NCI-H2107 treated with DMSO at 0.1 percent for 48 hours (cell line): ENCODE data around the gene RNASE1.

Experiments
- DNase-seq: peaks from one replicate; lab custom pipeline; 2025; ENCODE audit not compliant: unreplicated experiment; lab: John Stamatoyannopoulos, UW

Gene RNASE1

DNA sequence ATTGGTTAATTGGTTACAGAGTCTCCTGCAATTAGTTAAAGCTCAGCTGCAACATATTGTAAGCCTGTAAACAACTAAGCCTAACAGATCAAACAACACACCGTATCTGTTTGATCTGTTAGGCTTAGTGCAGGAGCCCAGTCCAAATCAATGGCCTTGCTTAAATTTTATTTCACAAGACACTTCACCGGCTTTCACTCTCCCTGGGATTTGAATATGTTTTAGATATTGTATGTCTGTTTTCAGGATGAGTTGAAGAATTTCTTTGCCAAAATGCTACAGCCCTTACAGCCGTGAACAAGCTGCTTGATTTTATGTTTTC is 5.5 kb upstream of the RNASE1 start:
- DNase-seq, result no peak

- no peak for DNase-seq
Observed at GRCh38 chr14:20807304-20808161, 4.9 kb upstream of the RNASE1 start.

DNA sequence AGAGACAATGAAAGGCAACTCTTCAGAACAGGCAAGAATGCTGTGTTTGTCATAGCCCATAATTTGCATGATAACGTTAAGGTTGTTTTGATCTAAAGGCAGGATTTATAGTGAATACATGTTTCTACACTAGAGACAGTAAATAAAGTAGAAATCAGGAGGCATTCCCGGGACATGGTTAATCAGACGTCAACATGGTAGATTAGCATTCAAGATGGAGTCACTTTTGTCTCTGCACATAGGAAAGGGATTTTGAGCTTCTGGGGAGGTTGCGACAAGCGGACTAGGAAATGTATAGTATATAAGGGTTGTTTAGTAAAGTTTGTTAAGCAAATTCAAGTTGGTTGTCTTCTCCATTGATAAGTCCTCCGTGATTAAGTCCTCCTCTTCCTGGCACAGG is 2.8 kb upstream of the RNASE1 start:
- no peak for DNase-seq

- no peak for DNase-seq
Observed at GRCh38 chr14:20803223-20803622, 579 bp upstream of the RNASE1 start.

GRCh38 chr14:20801726-20802125 is 918 bp downstream of the RNASE1 start:
- no peak for DNase-seq

DNA sequence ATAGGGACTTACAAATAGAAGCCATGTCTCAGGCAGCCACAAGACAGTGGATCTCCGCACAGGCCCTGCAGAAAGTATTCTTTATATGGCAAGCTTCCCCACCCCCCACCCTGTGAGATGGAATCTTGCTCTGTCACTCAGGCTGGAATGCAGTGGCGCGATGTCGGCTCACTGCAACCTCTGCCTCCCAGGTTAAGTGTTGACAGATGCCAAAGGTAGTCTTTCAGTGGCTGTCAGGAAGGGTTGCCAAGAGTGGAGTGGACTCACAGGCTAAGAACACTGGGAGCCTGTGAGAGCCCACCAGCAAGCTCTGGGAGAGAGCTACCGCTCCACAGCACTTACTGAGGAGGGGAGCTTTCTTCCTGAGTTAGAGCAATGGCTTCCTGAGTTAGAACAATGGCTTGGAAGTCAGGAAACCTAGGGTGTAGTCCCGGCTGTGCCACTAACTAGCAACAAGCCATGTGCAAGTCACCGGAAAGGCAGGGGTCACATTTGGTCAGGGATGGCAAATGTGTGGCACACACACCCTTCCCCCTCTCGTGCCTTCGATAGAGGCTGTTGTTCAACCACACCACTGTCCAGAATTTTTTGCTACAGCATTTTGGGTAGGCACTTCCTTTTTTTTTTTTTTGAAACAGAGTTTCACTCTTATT is 2.6 kb downstream of the RNASE1 start:
- no peak for DNase-seq

DNA sequence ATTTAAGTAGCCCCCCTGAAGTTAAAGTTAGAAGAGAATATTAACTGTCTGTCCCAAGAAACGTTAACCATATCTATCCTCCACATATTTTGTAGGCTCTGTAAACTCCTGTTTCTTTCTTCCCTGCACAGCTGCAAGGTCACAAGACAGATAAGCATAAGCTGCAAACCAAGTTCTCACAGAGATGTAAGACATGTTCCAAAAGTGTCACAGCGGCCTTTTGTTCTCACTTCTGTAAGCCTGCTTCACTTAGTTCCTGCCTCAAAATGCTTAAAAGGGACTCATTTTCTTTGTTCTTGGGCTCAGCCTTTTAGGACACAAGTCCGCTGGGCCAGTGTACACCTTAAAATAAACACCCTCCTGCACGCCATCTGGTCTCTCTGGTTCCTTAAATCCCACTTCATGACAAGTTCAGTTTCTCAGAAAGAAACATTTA is 3.2 kb downstream of the RNASE1 start:
- no peak for DNase-seq

GRCh38 chr14:20798932-20799331 is 3.7 kb downstream of the RNASE1 start:
- DNase-seq, result no peak

DNA sequence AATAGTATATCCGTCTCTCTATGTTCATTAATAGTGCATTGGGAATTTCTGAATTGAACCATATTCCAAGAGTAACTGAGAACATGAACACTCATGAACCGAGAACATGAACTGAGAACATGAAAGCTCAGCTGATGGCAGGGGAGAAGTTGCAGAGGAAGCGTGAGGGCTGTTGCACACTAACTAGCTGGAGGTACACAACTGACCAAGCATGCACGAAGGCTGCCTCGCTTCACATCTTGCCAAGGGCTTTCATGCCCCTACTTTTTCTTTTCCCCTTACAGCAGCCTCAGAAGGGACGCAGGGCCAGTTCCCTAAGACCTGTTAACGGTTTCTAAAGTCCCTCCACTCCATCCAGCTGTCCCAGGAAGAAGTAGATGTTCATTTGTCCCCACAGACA is 4.3 kb downstream of the RNASE1 start:
- no peak for DNase-seq

GRCh38 chr14:20797164-20797563 is 5.5 kb downstream of the RNASE1 start:
- no peak for DNase-seq

GRCh38 chr14:20794644-20795369 is 7.8 kb downstream of the RNASE1 start:
- no peak for DNase-seq

DNA sequence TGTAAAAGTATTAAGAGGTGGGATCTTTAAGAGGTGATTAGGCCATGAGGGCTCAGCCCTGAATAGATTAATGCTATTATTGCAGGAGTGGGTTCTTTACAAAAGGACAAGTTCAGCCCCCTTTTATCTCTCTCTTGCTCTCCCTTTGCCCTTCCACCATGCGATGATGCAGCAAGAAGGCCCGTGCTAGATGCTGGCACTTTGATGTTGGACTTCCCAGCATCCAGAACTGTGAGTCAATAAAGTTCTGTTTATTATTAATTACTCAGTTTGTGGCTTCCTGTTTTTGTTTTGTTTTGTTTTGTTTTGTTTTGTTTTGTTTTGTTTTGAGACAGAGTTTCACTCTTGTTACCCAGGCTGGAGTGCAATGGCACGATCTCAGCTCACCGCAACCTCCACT is 10.1 kb downstream of the RNASE1 start:
- no peak for DNase-seq

GRCh38 chr14:20791597-20791996 is 11.0 kb downstream of the RNASE1 start:
- DNase-seq, result no peak

DNA sequence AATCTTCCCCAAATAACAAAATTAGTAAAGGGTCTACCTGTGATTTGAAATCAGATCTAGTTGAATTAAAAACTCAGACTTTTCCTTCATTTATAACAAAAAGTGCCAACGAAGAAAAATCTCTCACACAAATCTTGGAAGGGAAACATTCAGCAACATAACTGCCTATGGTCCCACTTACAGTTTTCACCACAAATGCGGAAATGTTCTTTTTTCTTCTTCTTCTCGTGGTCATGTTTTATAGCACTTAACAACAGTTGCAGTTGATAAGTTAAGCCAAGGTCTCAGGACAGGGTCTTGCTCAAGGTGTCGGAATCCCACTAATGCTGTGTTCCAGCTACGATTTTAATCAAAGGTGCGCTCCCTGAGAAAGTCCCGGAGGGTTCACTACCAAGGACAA is 11.5 kb downstream of the RNASE1 start:
- no peak for DNase-seq

DNA sequence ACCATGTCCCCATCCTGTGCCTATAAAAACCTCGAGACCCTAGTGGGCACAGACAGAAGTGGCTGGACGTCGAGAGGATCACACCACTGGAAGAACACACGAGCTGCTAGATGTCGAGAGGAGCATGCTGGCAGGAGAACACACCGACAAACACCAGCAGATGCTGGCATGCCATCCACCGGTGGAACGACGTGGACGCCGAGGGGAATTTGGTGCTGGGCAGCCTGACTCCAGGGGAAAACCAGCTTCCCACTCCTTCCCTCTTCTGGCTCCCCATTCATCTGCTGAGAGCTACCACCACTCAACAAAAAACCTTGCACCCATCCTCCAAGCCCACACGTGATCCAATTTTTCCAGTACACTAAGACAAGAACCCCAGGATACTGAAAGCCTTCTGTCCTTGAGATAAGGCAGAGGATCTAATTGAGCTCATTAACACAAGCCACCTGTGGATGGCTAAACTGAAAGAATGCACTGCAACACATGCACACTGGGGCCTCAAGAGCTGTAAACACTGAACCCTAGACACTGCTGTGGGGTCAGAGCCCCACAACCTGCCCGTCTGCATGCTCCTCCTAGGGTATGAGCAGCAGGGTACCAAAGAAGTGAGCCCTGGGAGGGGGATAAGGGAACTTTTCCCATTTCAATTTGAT is 12.1 kb downstream of the RNASE1 start:
- no peak for DNase-seq

GRCh38 chr14:20789230-20789813 is 13.3 kb downstream of the RNASE1 start:
- DNase-seq, result no peak

DNA sequence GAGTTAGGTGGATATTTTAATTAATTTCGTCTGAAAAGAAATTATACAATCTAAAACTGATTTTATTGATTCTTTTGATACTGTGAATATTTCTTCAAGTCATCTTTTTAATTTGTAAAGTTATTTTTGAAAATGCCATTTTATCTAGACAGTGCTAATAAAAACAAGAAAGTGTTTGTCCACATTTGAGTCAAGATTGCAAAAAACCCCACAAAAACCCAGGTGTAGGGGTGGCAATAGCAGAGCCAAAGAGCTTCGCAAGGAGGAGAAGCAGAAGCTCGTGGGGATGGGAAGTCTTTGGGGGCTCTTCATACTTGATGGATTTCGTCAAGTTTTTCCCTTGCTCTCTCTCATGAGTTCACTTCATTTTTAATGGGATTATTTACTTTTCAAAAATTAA is 15.6 kb downstream of the RNASE1 start:
- no peak for DNase-seq

GRCh38 chr14:20782280-20782890 is 20.3 kb downstream of the RNASE1 start:
- DNase-seq, result no peak

DNA sequence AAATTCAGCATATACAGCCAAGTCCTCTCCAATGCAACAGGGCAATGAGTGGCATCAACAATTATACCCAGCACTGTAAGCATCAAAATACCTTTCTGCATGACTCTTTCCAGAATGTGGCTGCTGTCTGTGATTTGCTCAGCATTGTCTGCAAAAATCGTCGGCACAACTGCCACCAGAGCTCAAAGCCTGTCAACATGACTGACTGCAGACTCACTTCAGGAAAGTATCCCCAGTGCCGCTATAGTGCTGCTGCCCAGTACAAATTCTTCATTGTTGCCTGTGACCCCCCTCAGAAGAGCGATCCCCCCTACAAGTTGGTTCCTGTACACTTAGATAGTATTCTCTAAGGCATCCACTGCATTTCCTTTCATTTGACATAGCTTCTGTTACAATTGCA is 20.8 kb downstream of the RNASE1 start:
- no peak for DNase-seq

- no peak for DNase-seq
Observed at GRCh38 chr14:20775901-20776300, 26.7 kb downstream of the RNASE1 start.

- DNase-seq, result no peak
Observed at GRCh38 chr14:20775043-20775442, 27.6 kb downstream of the RNASE1 start.
